IMR-90 (cell line): ENCODE data around the gene PHC2. TPM values are rescaled to one million over a fixed set of nuclear protein-coding genes. Genes with fewer than 3 reads are reported as not detected.

Experiments used
- ATAC-seq: fragments of 200-7000 bp; cut with Tn5 transposase; 2 replicates; pipeline ENCODE4 v1.9.1; 2020; ENCODE audit warnings: low read depth, mild to moderate bottlenecking, moderate library complexity
- BruUV-seq: library from RNA; stranded (reverse); fragments of 400-500 nt; replicated peaks from 2 replicates; lab custom pipeline; 2021; lab: Mats Ljungman, UMichigan
- CTCF ChIA-PET: fragments of 300-600 bp; formaldehyde crosslinking; extraction: SDS; loops from one replicate; lab custom pipeline; 2021; ENCODE audit warnings: antibody characterized with exemption; lab: Yijun Ruan, JAX
- POLR2A ChIA-PET: fragments of 300-600 bp; sonication (Branson Sonifier 250); formaldehyde crosslinking; loops from one replicate; lab custom pipeline; 2022; ENCODE audit warnings: antibody characterized with exemption; ENCODE audit not compliant: unreplicated experiment; lab: Charles Lee
- DNase-seq: peaks from one replicate; pipeline ENCODE4 v3.0.0; 2013
- H2AFZ ChIP-seq: replicated peaks from 2 replicates; pipeline ENCODE3; 2013; ENCODE audit warnings: low read length, mild to moderate bottlenecking; ENCODE audit not compliant: poor library complexity
- H2AK5ac ChIP-seq: 2 replicates; pipeline ENCODE4 v1.6.1; 2013; ENCODE audit warnings: low read depth, low read length, inconsistent platforms
- H2AK9ac ChIP-seq: replicated peaks from 2 replicates; pipeline ENCODE3; 2013; ENCODE audit warnings: mild to moderate bottlenecking, low read depth, low read length, moderate library complexity; ENCODE audit not compliant: poor library complexity
- H2BK120ac ChIP-seq: 2 replicates; pipeline ENCODE4 v1.6.1; 2013; ENCODE audit warnings: low read depth, low read length, inconsistent platforms
- H2BK15ac ChIP-seq: 3 replicates; pipeline ENCODE4 v1.6.1; 2013; ENCODE audit warnings: low read depth, low read length, inconsistent platforms
- H2BK20ac ChIP-seq: 2 replicates; pipeline ENCODE4 v1.6.1; 2013; ENCODE audit warnings: low read depth, mild to moderate bottlenecking, inconsistent platforms, low read length, moderate library complexity
- H2BK5ac ChIP-seq: 2 replicates; pipeline ENCODE4 v1.6.1; 2013; ENCODE audit warnings: mild to moderate bottlenecking, low read depth, low read length, inconsistent platforms; ENCODE audit not compliant: poor library complexity, severe bottlenecking
- H3K14ac ChIP-seq: replicated peaks from 2 replicates; pipeline ENCODE4 v1.6.1; 2013; ENCODE audit warnings: low read depth, low read length, inconsistent platforms
- H3K18ac ChIP-seq: 2 replicates; pipeline ENCODE4 v1.6.1; 2013; ENCODE audit warnings: low read depth, low read length, control low read depth
- H3K23ac ChIP-seq: 2 replicates; pipeline ENCODE4 v1.6.1; 2013; ENCODE audit warnings: low read depth, low read length, inconsistent platforms
- H3K27ac ChIP-seq: 2 replicates; pipeline ENCODE4 v1.5.1; 2013; ENCODE audit warnings: mild to moderate bottlenecking, control low read depth, low read length; ENCODE audit not compliant: insufficient read depth
- H3K27me3 ChIP-seq: 2 replicates; pipeline ENCODE4 v1.6.1; 2013; ENCODE audit warnings: low read length; ENCODE audit not compliant: control insufficient read depth, insufficient read depth
- H3K36me3 ChIP-seq: 2 replicates; pipeline ENCODE4 v1.6.1; 2013; ENCODE audit warnings: low read length, mixed read lengths; ENCODE audit not compliant: control insufficient read depth, insufficient read depth
- H3K4ac ChIP-seq: 2 replicates; pipeline ENCODE4 v1.6.1; 2013; ENCODE audit warnings: low read depth, low read length, inconsistent platforms
- H3K4me1 ChIP-seq: 2 replicates; pipeline ENCODE4 v1.6.1; 2013; ENCODE audit warnings: low read length, mixed read lengths; ENCODE audit not compliant: control insufficient read depth, insufficient read depth
- H3K4me2 ChIP-seq: 2 replicates; pipeline ENCODE4 v1.6.1; 2013; ENCODE audit warnings: low read depth, mild to moderate bottlenecking, control low read depth, low read length, moderate library complexity
- H3K4me3 ChIP-seq: 2 replicates; pipeline ENCODE4 v1.5.1; 2013; ENCODE audit warnings: low read depth, mild to moderate bottlenecking, control low read depth, low read length, moderate library complexity; ENCODE audit not compliant: insufficient read depth
- H3K56ac ChIP-seq: 2 replicates; pipeline ENCODE4 v1.6.1; 2013; ENCODE audit warnings: low read length, inconsistent platforms; ENCODE audit not compliant: insufficient read depth; ENCODE audit errors: extremely low read depth
- H3K79me1 ChIP-seq, 2 experiments: 2 replicates each; pipeline ENCODE4 v1.6.1; 2013; ENCODE audit warnings: low read length in 2 of 2, inconsistent platforms in 1 of 2, low read depth in 1 of 2
- H3K9ac ChIP-seq: 2 replicates; pipeline ENCODE4 v1.6.1; 2013; ENCODE audit warnings: low read depth, low read length, control low read depth
- H3K9me1 ChIP-seq: 2 replicates; pipeline ENCODE4 v1.6.1; 2013; ENCODE audit warnings: low read length, inconsistent platforms; ENCODE audit not compliant: insufficient read depth
- H3K9me3 ChIP-seq: 2 replicates; pipeline ENCODE4 v1.6.1; 2013; ENCODE audit warnings: low read length; ENCODE audit not compliant: control insufficient read depth, insufficient read depth
- H4K20me1 ChIP-seq: 2 replicates; pipeline ENCODE4 v1.6.1; 2013; ENCODE audit warnings: low read length, inconsistent platforms; ENCODE audit not compliant: insufficient read depth
- H4K5ac ChIP-seq: 2 replicates; pipeline ENCODE4 v1.6.1; 2013; ENCODE audit warnings: mild to moderate bottlenecking, low read depth, low read length, control low read depth
- H4K8ac ChIP-seq, 2 experiments: 2 replicates each; pipeline ENCODE4 v1.6.1; 2013; ENCODE audit warnings: low read depth in 2 of 2, low read length in 2 of 2, control low read depth in 1 of 2, inconsistent platforms in 1 of 2
- H4K91ac ChIP-seq: 2 replicates; pipeline ENCODE4 v1.6.1; 2013; ENCODE audit warnings: low read depth, low read length, inconsistent platforms; ENCODE audit not compliant: insufficient read depth
- WGBS, 2 experiments: methylation state at CpG; one replicate each; pipeline versions ENCODE4 v1.1.5 to v1.1.7; 2013; ENCODE audit warnings: missing lambda C conversion rate in 2 of 2; ENCODE audit not compliant: insufficient read length in 1 of 2; ENCODE audit errors: extremely low coverage in 2 of 2; 5-methylcytosine and 5-hydroxymethylcytosine counted together
- dilution Hi-C: fragments of 300-500 bp; cut with HindIII; formaldehyde crosslinking; loops from one replicate; pipeline ENCODE4 v1.14.3; 2018; ENCODE audit warnings: low sequenced_read_pairs; ENCODE audit not compliant: unreplicated experiment
- in situ Hi-C: fragments of 300-500 bp; cut with MboI; formaldehyde crosslinking; loops from 3 replicates; pipeline ENCODE4 v1.14.3; 2019; ENCODE audit warnings: low sequenced_read_pairs, inconsistent platforms, mixed read lengths
- intact Hi-C: fragments of 100-400 bp; cut with micrococcal nuclease; formaldehyde crosslinking; loops from 2 replicates; pipeline ENCODE4 v1.10.0; 2022
- polyA plus RNA-seq, 3 experiments: library from polyadenylated mRNA; depleted of rRNA; stranded (reverse); fragments of >200 nt; gene quantifications; 2 replicates each; pipeline ENCODE4 v1.2.3, GENCODE V29; 2012; ENCODE audit warnings: low replicate concordance in 1 of 3
- total RNA-seq: library from RNA; depleted of rRNA; stranded (reverse); fragments of >200 nt; gene quantifications from 2 replicates; pipeline ENCODE4 v1.2.3, GENCODE V29; 2012
- TF ChIP-seq, protein P1 (sequence below): fragments of 150-350 bp; IDR thresholded peaks from 2 replicates; pipeline ENCODE4 v1.6.1; 2017; ENCODE audit warnings: mild to moderate bottlenecking, antibody characterized with exemption, low read length, low read depth

PHC2 gene
- total and polyA plus RNA-seq, 2 of the 4 experiments (the other 2 are of a cell fraction), result 46.4 to 98.1 TPM

DNA sequence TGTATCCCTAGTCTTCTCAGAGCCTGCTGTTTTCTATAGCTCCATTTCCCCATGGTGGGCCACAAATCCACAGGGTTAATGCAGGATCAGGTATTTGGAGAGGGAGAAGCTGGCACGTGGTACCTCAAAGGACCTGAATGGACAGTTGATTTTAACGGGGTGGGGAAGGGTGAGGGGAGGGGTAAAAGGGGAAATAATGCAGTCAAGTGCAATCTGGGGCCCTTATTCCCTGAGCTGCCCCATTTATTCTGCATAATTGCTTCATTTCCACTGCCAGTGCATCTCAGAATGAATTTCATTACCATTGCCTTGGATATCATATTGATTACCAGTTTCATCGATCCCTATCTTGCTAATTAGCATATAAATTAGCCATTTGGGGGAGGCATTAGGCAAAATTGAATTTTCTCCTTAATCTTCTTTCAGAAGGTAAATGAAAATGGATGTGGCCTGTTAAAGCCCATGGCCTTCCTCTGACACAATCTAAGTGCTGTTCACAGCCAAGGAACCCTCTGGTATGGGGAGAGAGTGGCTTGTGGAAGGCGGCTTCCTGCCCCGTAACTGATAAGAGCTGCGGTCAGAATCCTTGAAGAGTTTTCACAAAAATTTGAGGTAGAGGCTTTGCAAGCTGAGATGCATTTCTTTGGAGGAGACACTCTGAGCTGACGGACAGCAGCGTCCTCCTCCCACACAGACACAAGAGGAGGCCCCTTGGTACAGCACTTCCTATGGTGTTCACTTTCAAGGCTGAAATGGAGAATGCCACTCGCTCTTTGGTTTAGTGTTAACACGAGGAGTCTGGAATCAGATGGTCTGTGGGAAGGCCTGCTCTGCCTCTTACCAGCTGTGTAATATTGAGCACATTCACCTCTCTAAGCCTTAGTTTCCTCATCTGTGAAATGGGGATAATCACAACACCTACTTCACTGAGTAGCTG is 34.4 kb downstream of the PHC2 start:
- intact Hi-C loops, result no loop called here
- Histone ChIP-seq H3K4me3 (no peak overlapping the region), H2BK20ac (no peak overlapping the region), H4K20me1 (no peaks in the 10 kb centered on the region), H4K8ac (no peak overlapping the region), H3K4me1 (peaks cover 24% of the 10 kb centered on the region), H2BK120ac (no peak overlapping the region), H3K56ac (no peak overlapping the region), H2BK15ac (no peak overlapping the region), H3K4ac (no peak overlapping the region), H4K5ac (no peak overlapping the region), H3K79me1 (peaks cover 7 to 10% of the 10 kb centered on the region in 2 experiments; a peak in 3 of 4 replicates), H3K4me2 (no peak overlapping the region), H3K27ac (no peak overlapping the region), H4K91ac (no peak overlapping the region), H3K23ac (no peak overlapping the region), H3K36me3 (no peaks in the 10 kb centered on the region; the same call in 1 of the 2 replicates), H3K9me3 (no peaks in the 10 kb centered on the region), H3K18ac (no peak overlapping the region), H3K9ac (no peak overlapping the region), H2BK5ac (no peak overlapping the region), H2AFZ (no peak overlapping the region), H3K14ac (no peak overlapping the region), H3K27me3 (no peaks in the 10 kb centered on the region), H2AK5ac (0 out of 2 replicates have a peak overlapping the region, but pooled peaks have one; percentile 15), H3K9me1 (peaks cover 14% of the 10 kb centered on the region), H2AK9ac (no peak overlapping the region)
- dilution Hi-C loops, result no loop called here
- BruUV-seq, result no TSS peak
- TF ChIP-seq, protein P1, sequence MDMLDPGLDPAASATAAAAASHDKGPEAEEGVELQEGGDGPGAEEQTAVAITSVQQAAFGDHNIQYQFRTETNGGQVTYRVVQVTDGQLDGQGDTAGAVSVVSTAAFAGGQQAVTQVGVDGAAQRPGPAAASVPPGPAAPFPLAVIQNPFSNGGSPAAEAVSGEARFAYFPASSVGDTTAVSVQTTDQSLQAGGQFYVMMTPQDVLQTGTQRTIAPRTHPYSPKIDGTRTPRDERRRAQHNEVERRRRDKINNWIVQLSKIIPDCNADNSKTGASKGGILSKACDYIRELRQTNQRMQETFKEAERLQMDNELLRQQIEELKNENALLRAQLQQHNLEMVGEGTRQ, result no peak
- ChIA-PET CTCF (no interaction called here), POLR2A (no interaction called here)
- ATAC-seq, result no peak
- no peak for DNase-seq
- in situ Hi-C loops, result no loop called here
- WGBS, 2 experiments, result 100% methylated on average over 1 of the region's 10 CpGs; no CpG with 5 or more reads in 1 of the 2 experiments
